GM23338 (cell line): Measurements from ENCODE around the gene CPT2. TPM values are rescaled to one million over a fixed set of nuclear protein-coding genes. Genes with fewer than 3 reads are reported as not detected.
A peak's percentile ranks its signal among the peaks of the same experiment; 100 is the strongest.

Experiments used
- ATAC-seq: fragments of 200-7000 bp; cut with Tn5 transposase; 3 replicates; pipeline ENCODE4 v1.9.1; 2020
- DNase-seq: peaks from one replicate; pipeline ENCODE4 v3.0.0-alpha.2; 2015; ENCODE audit warnings: low spot score
- H2AFZ ChIP-seq: fragments of 200-600 bp; sonication (generic); 2 replicates; pipeline ENCODE4 v1.8.0; 2016; ENCODE audit warnings: antibody characterized with exemption, mild to moderate bottlenecking, moderate library complexity
- H3F3A ChIP-seq: fragments of 200-600 bp; sonication (generic); replicated peaks from 2 replicates; pipeline ENCODE4 v1.8.0; 2017; ENCODE audit warnings: antibody characterized with exemption, mixed run types, low read depth
- H3K27ac ChIP-seq: fragments of 200-600 bp; sonication (generic); 2 replicates; pipeline ENCODE4 v1.6.1; 2016; ENCODE audit warnings: low read depth
- H3K27me3 ChIP-seq: fragments of 200-600 bp; sonication (generic); 2 replicates; pipeline ENCODE4 v1.8.0; 2016; ENCODE audit warnings: mild to moderate bottlenecking, mixed run types, moderate library complexity; ENCODE audit not compliant: insufficient read depth
- H3K36me3 ChIP-seq: fragments of 200-600 bp; sonication (generic); 2 replicates; pipeline ENCODE4 v1.8.0; 2016; ENCODE audit warnings: mild to moderate bottlenecking; ENCODE audit not compliant: insufficient read depth
- H3K4me1 ChIP-seq: fragments of 200-600 bp; sonication (generic); 2 replicates; pipeline ENCODE4 v1.8.0; 2016; ENCODE audit warnings: mild to moderate bottlenecking, moderate library complexity; ENCODE audit not compliant: insufficient read depth
- H3K4me2 ChIP-seq: fragments of 200-600 bp; sonication (generic); 2 replicates; pipeline ENCODE4 v1.7.1; 2017; ENCODE audit warnings: mixed run types
- H3K4me3 ChIP-seq: fragments of 200-600 bp; sonication (generic); 2 replicates; pipeline ENCODE4 v1.6.1; 2016; ENCODE audit warnings: mixed run types
- H3K79me2 ChIP-seq: fragments of 200-600 bp; sonication (generic); replicated peaks from 2 replicates; pipeline ENCODE4 v1.8.0; 2017; ENCODE audit warnings: mild to moderate bottlenecking; ENCODE audit not compliant: insufficient read depth
- H3K9me2 ChIP-seq: fragments of 200-600 bp; sonication (generic); 2 replicates; pipeline ENCODE4 v1.8.0; 2017; ENCODE audit not compliant: insufficient read depth
- H4K20me1 ChIP-seq: fragments of 200-600 bp; sonication (generic); replicated peaks from 2 replicates; pipeline ENCODE4 v1.8.0; 2017; ENCODE audit warnings: mild to moderate bottlenecking; ENCODE audit not compliant: insufficient read depth
- H3K27ac Mint-ChIP-seq: 2 replicates; pipeline ENCODE4 v1.8.0; 2020; ENCODE audit warnings: inconsistent platforms, mild to moderate bottlenecking, moderate library complexity, mixed read lengths
- H3K27me3 Mint-ChIP-seq: 3 replicates; pipeline ENCODE4 v1.8.0; 2022; ENCODE audit warnings: low read depth, mild to moderate bottlenecking, moderate library complexity, mixed read lengths, inconsistent platforms; ENCODE audit not compliant: insufficient read depth, poor library complexity
- H3K36me3 Mint-ChIP-seq: 3 replicates; pipeline ENCODE4 v1.8.0; 2021; ENCODE audit warnings: low read depth, mild to moderate bottlenecking, inconsistent platforms, moderate library complexity, mixed read lengths
- H3K4me1 Mint-ChIP-seq: 3 replicates; pipeline ENCODE4 v1.8.0; 2020; ENCODE audit warnings: mild to moderate bottlenecking, inconsistent platforms, mixed read lengths
- H3K4me3 Mint-ChIP-seq: 3 replicates; pipeline ENCODE4 v1.8.0; 2021; ENCODE audit warnings: moderate library complexity, mild to moderate bottlenecking, inconsistent platforms, mixed read lengths
- H3K9me3 Mint-ChIP-seq: 3 replicates; pipeline ENCODE4 v1.8.0; 2020; ENCODE audit warnings: moderate library complexity, mild to moderate bottlenecking, inconsistent platforms, mixed read lengths
- CREB1 ChIP-seq: fragments of 250-450 bp; sonication (Bioruptor Pico); IDR thresholded peaks from 2 replicates; pipeline ENCODE4 v1.5.0; 2020; ENCODE audit warnings: low read depth, mild to moderate bottlenecking, moderate library complexity
- CTCF ChIP-seq, 2 experiments: fragments of 200-600 bp in 1 of 2; sonication (generic) in 1 of 2; conservative IDR thresholded peaks; 2 replicates each; pipeline versions ENCODE4 v1.5.1 to v1.6.1; 2016 to 2017; ENCODE audit warnings: antibody characterized with exemption in 2 of 2, low read depth in 2 of 2, mild to moderate bottlenecking in 2 of 2, moderate library complexity in 1 of 2
- ETS1 ChIP-seq: IDR thresholded peaks from 2 replicates; pipeline ENCODE4 v1.6.1; 2016; ENCODE audit warnings: antibody characterized with exemption
- EZH2 ChIP-seq: fragments of 200-600 bp; sonication (generic); IDR thresholded peaks from one replicate; pipeline ENCODE4 v1.8.0; 2017; ENCODE audit warnings: antibody characterized with exemption, mild to moderate bottlenecking, low read depth; ENCODE audit not compliant: unreplicated experiment
- EZH2phosphoT487 ChIP-seq: fragments of 200-600 bp; sonication (generic); IDR thresholded peaks from one replicate; pipeline ENCODE4 v1.8.1; 2018; ENCODE audit warnings: antibody characterized with exemption; ENCODE audit not compliant: unreplicated experiment
- POLR2AphosphoS5 ChIP-seq: IDR thresholded peaks from 2 replicates; pipeline ENCODE4 v1.6.1; 2016; ENCODE audit warnings: antibody characterized with exemption, low read depth
- REST ChIP-seq: IDR thresholded peaks from one replicate; pipeline ENCODE4 v1.6.1; 2018; ENCODE audit warnings: antibody characterized with exemption; ENCODE audit not compliant: unreplicated experiment
- STAT1 ChIP-seq: IDR thresholded peaks from one replicate; pipeline ENCODE4 v1.6.1; 2016; ENCODE audit warnings: antibody characterized with exemption; ENCODE audit not compliant: unreplicated experiment
- ZNF331 ChIP-seq: fragments of 250-450 bp; sonication (Bioruptor Pico); IDR thresholded peaks from 2 replicates; pipeline ENCODE4 v1.5.0; 2020; ENCODE audit warnings: low read depth, mild to moderate bottlenecking, moderate library complexity
- polyA plus RNA-seq: library from polyadenylated mRNA; unstranded; fragments of >200 nt; fragmentation: Nextera tagmentation; extraction: Ambion mirVana; gene quantifications from 2 replicates; pipeline ENCODE4 v1.2.1, GENCODE V29; 2016
- total RNA-seq: library from RNA; depleted of rRNA; stranded (reverse); fragments of >200 nt; shearing (Covaris generic); gene quantifications from 2 replicates; pipeline ENCODE4 v1.2.3, GENCODE V29; 2014

The CPT2 gene
- total and polyA plus RNA-seq, 2 experiments from 2014 or later = 11.2 to 30.6 TPM

GRCh38 chr1:53155534-53155933, 41.1 kb upstream of the CPT2 start (continued):
- TF ChIP-seq EZH2phosphoT487 = no peak
- TF ChIP-seq REST = no peak
- no peak for TF ChIP-seq EZH2
- TF ChIP-seq CREB1 (CRISPR knock-in tag) = no peak
- TF ChIP-seq CTCF (conservative IDR thresholded peaks at IDR 0.05; ENCODE audit: low read depth in 2 of 2) = no peak

- H3K4me1 ChIP-seq = no peaks in the 10 kb centered on the region
- H4K20me1 ChIP-seq = no peaks in the 10 kb centered on the region
- no peak overlapping the region for H3K27ac Mint-ChIP-seq
- no peaks in the 10 kb centered on the region for H3K9me2 ChIP-seq
- H3K36me3 Mint-ChIP-seq = no peaks in the 10 kb centered on the region
- H3K9me3 Mint-ChIP-seq = no peaks in the 10 kb centered on the region
- H3K4me3 Mint-ChIP-seq = no peak overlapping the region
- ATAC-seq = no peak
- no peak overlapping the region for H3K4me3 ChIP-seq
- DNase-seq = no peak
- no peaks in the 10 kb centered on the region for H3K79me2 ChIP-seq
- no peaks in the 10 kb centered on the region for H3F3A ChIP-seq
- no peak overlapping the region for H3K27ac ChIP-seq
- peaks cover 2% of the 10 kb centered on the region; the same call in 1 of the 3 replicates for H3K4me1 Mint-ChIP-seq
- H3K27me3 ChIP-seq = no peaks in the 10 kb centered on the region
- no peaks in the 10 kb centered on the region for H3K36me3 ChIP-seq
- H3K27me3 Mint-ChIP-seq = no peaks in the 10 kb centered on the region
- no peak overlapping the region for H3K4me2 ChIP-seq
- TF ChIP-seq ZNF331 (CRISPR knock-in tag) = no peak
- no peak for TF ChIP-seq STAT1
- no peak for TF ChIP-seq EZH2phosphoT487
- no peak for TF ChIP-seq POLR2AphosphoS5
- no peak for TF ChIP-seq ETS1
- no peak for TF ChIP-seq REST
- H2AFZ ChIP-seq = peak overlapping the region; percentile 80; the same call in 1 of the 2 replicates
Measured at GRCh38 chr1:53155945-53156344, 40.7 kb upstream of the CPT2 start.
